SK-N-SH treated with all-trans-retinoic acid at 6 μM for 48 hours (cell line): Measurements from ENCODE around the gene KIAA1755.
A peak's percentile ranks its signal among the peaks of the same experiment; 100 is the strongest.

ENCODE experiments used
- ATAC-seq: fragments of 200-7000 bp; cut with Tn5 transposase; 3 replicates; pipeline ENCODE4 v1.9.1; 2020; ENCODE audit warnings: mild to moderate bottlenecking, moderate library complexity
- ARNTL ChIP-seq: fragments of 450-650 bp; formaldehyde crosslinking; IDR thresholded peaks from 2 replicates; pipeline ENCODE4 v1.5.0; 2020; ENCODE audit warnings: low read depth, mild to moderate bottlenecking, moderate library complexity, borderline replicate concordance
- CREB5 ChIP-seq: fragments of 250-450 bp; sonication (Bioruptor Pico); IDR thresholded peaks from 2 replicates; pipeline ENCODE4 v1.5.1; 2020; ENCODE audit warnings: low read depth, mild to moderate bottlenecking, moderate library complexity
- CSDC2 ChIP-seq: fragments of 250-450 bp; sonication (Bioruptor Pico); IDR thresholded peaks from 2 replicates; pipeline ENCODE4 v1.5.0; 2020; ENCODE audit warnings: mild to moderate bottlenecking, moderate library complexity
- CSRNP3 ChIP-seq: fragments of 250-450 bp; sonication (Bioruptor Pico); IDR thresholded peaks from 2 replicates; pipeline ENCODE4 v1.5.1; 2021; ENCODE audit warnings: mild to moderate bottlenecking, moderate library complexity
- ESRRG ChIP-seq: fragments of 250-450 bp; sonication (Bioruptor Pico); IDR thresholded peaks from 2 replicates; pipeline ENCODE4 v1.6.1; 2021; ENCODE audit warnings: mild to moderate bottlenecking
- PATZ1 ChIP-seq: fragments of 250-450 bp; sonication (Bioruptor Pico); IDR thresholded peaks from 2 replicates; pipeline ENCODE4 v1.8.0; 2020; ENCODE audit warnings: mild to moderate bottlenecking, moderate library complexity, borderline replicate concordance
- PPARA ChIP-seq: fragments of 250-450 bp; sonication (Bioruptor Pico); IDR thresholded peaks from 2 replicates; pipeline ENCODE4 v1.5.0; 2020; ENCODE audit warnings: mild to moderate bottlenecking, borderline replicate concordance
- RARB ChIP-seq: fragments of 250-450 bp; sonication (Bioruptor Pico); IDR thresholded peaks from 2 replicates; pipeline ENCODE4 v1.8.0; 2021; ENCODE audit warnings: mild to moderate bottlenecking, moderate library complexity
- TOX ChIP-seq: fragments of 250-450 bp; sonication (Bioruptor Pico); IDR thresholded peaks from 2 replicates; pipeline ENCODE4 v1.8.0; 2021; ENCODE audit warnings: mild to moderate bottlenecking, moderate library complexity, borderline replicate concordance

KIAA1755 gene

GRCh38 chr20:38162149-38162548 lies 98.4 kb downstream of the KIAA1755 start (continued):
- TF ChIP-seq PATZ1 (CRISPR knock-in tag) (no peak), CSRNP3 (CRISPR knock-in tag) (no peak), ARNTL (CRISPR knock-in tag) (no peak), CREB5 (CRISPR knock-in tag) (no peak), TOX (CRISPR knock-in tag) (no peak), PPARA (CRISPR knock-in tag) (no peak)

GRCh38 chr20:38161412-38161774 lies 99.1 kb downstream of the KIAA1755 start:
- no peak for ATAC-seq
- TF ChIP-seq ESRRG (CRISPR knock-in tag) (no peak), RARB (CRISPR knock-in tag) (peak; percentile 53; the same call in 1 of the 2 replicates), CSDC2 (no peak)
